ENCODE data around the gene SERAC1. TPM values are rescaled to one million over a fixed set of nuclear protein-coding genes. Genes with fewer than 3 reads are reported as not detected.
A peak's percentile ranks its signal among the peaks of the same experiment; 100 is the strongest.

SERAC1 gene
- polyA plus RNA-seq, 3 donors: 4.3 to 5.1 (median 4.4) TPM

GRCh38 chr6:158143700-158144099 lies 24.4 kb downstream of the SERAC1 start:
- no peak overlapping the region for H3K4me2 ChIP-seq (replicated peaks; ENCODE audit: extremely low read depth, low read length, poor library complexity, severe bottlenecking)
- no peak overlapping the region for H3K4me3 Mint-ChIP-seq

DNA sequence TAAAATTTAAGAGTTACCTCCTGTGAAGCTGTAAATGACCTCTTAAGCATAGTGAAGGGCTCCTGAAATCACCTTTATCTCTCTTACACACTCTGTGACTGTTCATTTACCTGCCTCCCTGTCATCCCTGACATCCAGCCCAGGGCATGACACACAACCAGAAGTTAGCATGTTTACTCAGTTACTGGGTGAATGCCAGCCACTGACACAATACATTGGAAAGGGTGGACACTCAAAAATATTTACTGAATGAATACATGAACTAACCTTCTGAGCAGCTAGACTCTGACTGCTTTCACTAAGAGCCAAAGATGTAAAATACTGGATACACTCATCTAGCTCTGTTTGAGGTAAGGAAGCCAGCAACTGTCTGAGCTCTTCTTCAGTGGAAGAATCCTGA lies 25.3 kb downstream of the SERAC1 start:
- Histone ChIP-seq H3K9me3 (replicated peaks in 1 of 2; ENCODE audit: control insufficient read depth in 1 of 2, insufficient read depth in 1 of 2, low read length in 2 of 2) (no peaks in the 10 kb centered on the region), H3K4me3 (replicated peaks in 1 of 3; ENCODE audit: low read depth in 2 of 3, low read length in 3 of 3) (no peak overlapping the region), H3K9ac (ENCODE audit: insufficient read depth, low read length, poor library complexity, severe bottlenecking) (no peak overlapping the region), H3K4me2 (replicated peaks; ENCODE audit: extremely low read depth, low read length, poor library complexity, severe bottlenecking) (no peak overlapping the region), H3K4me1 (ENCODE audit: control insufficient read depth in 1 of 2, insufficient read depth in 2 of 2, low read length in 2 of 2) (no peaks in the 10 kb centered on the region), H3K36me3 (replicated peaks in 1 of 2; ENCODE audit: control insufficient read depth in 1 of 2, insufficient read depth in 2 of 2, low read length in 2 of 2) (peaks cover 14 to 71% of the 10 kb centered on the region in 2 donors), H3K79me2 (ENCODE audit: insufficient read depth, low read length) (no peaks in the 10 kb centered on the region), H3K27ac (ENCODE audit: low read depth in 1 of 2, low read length in 2 of 2) (no peak overlapping the region), H4K20me1 (ENCODE audit: insufficient read depth, low read length) (no peaks in the 10 kb centered on the region), H3K27me3 (ENCODE audit: control insufficient read depth in 2 of 2, insufficient read depth in 2 of 2, low read length in 2 of 2) (no peaks in the 10 kb centered on the region), H2AFZ (ENCODE audit: insufficient read depth, low read depth, low read length, poor library complexity, severe bottlenecking) (no peak overlapping the region)
- Mint-ChIP-seq H3K36me3 (peaks cover 49 to 62% of the 10 kb centered on the region in 2 donors), H3K4me3 (no peak overlapping the region), H3K27me3 (ENCODE audit: low read depth in 3 of 3) (peaks cover 0 to 1% (median 0%) of the 10 kb centered on the region in 3 donors), H3K4me1 (no peaks in the 10 kb centered on the region), H3K27ac (peak overlapping the region in 1 of 7 donors; percentile 75), H3K9me3 (peaks cover 0 to 1% (median 0%) of the 10 kb centered on the region in 7 donors)
- no peak for DNase-seq
- TF ChIP-seq, protein P1, sequence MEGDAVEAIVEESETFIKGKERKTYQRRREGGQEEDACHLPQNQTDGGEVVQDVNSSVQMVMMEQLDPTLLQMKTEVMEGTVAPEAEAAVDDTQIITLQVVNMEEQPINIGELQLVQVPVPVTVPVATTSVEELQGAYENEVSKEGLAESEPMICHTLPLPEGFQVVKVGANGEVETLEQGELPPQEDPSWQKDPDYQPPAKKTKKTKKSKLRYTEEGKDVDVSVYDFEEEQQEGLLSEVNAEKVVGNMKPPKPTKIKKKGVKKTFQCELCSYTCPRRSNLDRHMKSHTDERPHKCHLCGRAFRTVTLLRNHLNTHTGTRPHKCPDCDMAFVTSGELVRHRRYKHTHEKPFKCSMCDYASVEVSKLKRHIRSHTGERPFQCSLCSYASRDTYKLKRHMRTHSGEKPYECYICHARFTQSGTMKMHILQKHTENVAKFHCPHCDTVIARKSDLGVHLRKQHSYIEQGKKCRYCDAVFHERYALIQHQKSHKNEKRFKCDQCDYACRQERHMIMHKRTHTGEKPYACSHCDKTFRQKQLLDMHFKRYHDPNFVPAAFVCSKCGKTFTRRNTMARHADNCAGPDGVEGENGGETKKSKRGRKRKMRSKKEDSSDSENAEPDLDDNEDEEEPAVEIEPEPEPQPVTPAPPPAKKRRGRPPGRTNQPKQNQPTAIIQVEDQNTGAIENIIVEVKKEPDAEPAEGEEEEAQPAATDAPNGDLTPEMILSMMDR (IDR thresholded peaks at IDR 0.05): no peak
- intact Hi-C loops (cut with micrococcal nuclease): no loop called here

More at GRCh38 chr6:158143700-158144099, 24.4 kb downstream of the SERAC1 start:
- Histone ChIP-seq H3K27me3 (ENCODE audit: control insufficient read depth in 2 of 2, insufficient read depth in 2 of 2, low read length in 2 of 2) (no peaks in the 10 kb centered on the region), H3K36me3 (replicated peaks in 1 of 2; ENCODE audit: control insufficient read depth in 1 of 2, insufficient read depth in 2 of 2, low read length in 2 of 2) (peaks cover 16 to 66% of the 10 kb centered on the region in 2 donors), H3K79me2 (ENCODE audit: insufficient read depth, low read length) (no peaks in the 10 kb centered on the region), H3K4me1 (ENCODE audit: control insufficient read depth in 1 of 2, insufficient read depth in 2 of 2, low read length in 2 of 2) (no peaks in the 10 kb centered on the region), H2AFZ (ENCODE audit: insufficient read depth, low read depth, low read length, poor library complexity, severe bottlenecking) (no peak overlapping the region), H3K9ac (ENCODE audit: insufficient read depth, low read length, poor library complexity, severe bottlenecking) (no peak overlapping the region), H3K9me3 (replicated peaks in 1 of 2; ENCODE audit: control insufficient read depth in 1 of 2, insufficient read depth in 1 of 2, low read length in 2 of 2) (no peaks in the 10 kb centered on the region), H4K20me1 (ENCODE audit: insufficient read depth, low read length) (no peaks in the 10 kb centered on the region), H3K4me3 (replicated peaks in 1 of 3; ENCODE audit: low read depth in 2 of 3, low read length in 3 of 3) (no peak overlapping the region), H3K27ac (ENCODE audit: low read depth in 1 of 2, low read length in 2 of 2) (no peak overlapping the region)
- no peaks in the 10 kb centered on the region for H3K4me1 Mint-ChIP-seq
- peaks cover 44 to 62% of the 10 kb centered on the region in 2 donors for H3K36me3 Mint-ChIP-seq
- intact Hi-C loops (cut with micrococcal nuclease): no loop called here
- H3K27me3 Mint-ChIP-seq (ENCODE audit: low read depth in 3 of 3): peaks cover 0 to 1% (median 0%) of the 10 kb centered on the region in 3 donors
- H3K27ac Mint-ChIP-seq: no peak overlapping the region
- WGBS (ENCODE audit: insufficient coverage): no CpG with 5 or more reads among the region's 1 CpG
- TF ChIP-seq, protein P1 (IDR thresholded peaks at IDR 0.05): peak; percentile 19
- DNase-seq: no peak
- peaks cover 0 to 1% (median 0%) of the 10 kb centered on the region in 7 donors for H3K9me3 Mint-ChIP-seq

Measured in CD14-positive monocyte (primary cell).